Pancreas (tissue), 10 donors: ENCODE data around the gene ZNF83. TPM values are rescaled to one million over a fixed set of nuclear protein-coding genes. Genes with fewer than 3 reads are reported as not detected.
"Not testable (repeated sequence)": the region's sequence is repeated elsewhere in the genome, so short reads cannot be mapped to it uniquely, and the experiment has no call there.

ENCODE experiments used
- ATAC-seq, 4 donors: fragments of 200-7000 bp; cut with Tn5 transposase; one replicate each; pipeline versions ENCODE4 v1.8.0 to v1.9.1; 2020; ENCODE audit warnings: mild to moderate bottlenecking in 4 of 4, moderate library complexity in 4 of 4
- DNase-seq, 6 donors: peaks; one replicate each; pipeline ENCODE4 v3.0.0-alpha.2; 2020
- FAIRE-seq: peaks from 2 replicates; lab custom pipeline; 2012; peaks lifted over from hg19 to GRCh38; lab: Jason Lieb, UNC
- H3K27ac ChIP-seq, 4 donors: fragments of 200-600 bp; sonication (generic); 1 replicate in 3 of 4; 2 replicates in 1 of 4; pipeline versions ENCODE4 v1.5.0 to v1.8.0; 2020
- H3K27me3 ChIP-seq, 4 donors: fragments of 200-600 bp; one replicate each; pipeline ENCODE4 v1.8.0; 2021
- H3K36me3 ChIP-seq, 3 donors: fragments of 200-600 bp; sonication (generic) in 1 of 3; one replicate each; pipeline versions ENCODE4 v1.5.0 to v1.8.0; 2020 to 2021
- H3K4me1 ChIP-seq, 3 donors: fragments of 200-600 bp; one replicate each; pipeline ENCODE4 v1.8.0; 2021
- H3K4me3 ChIP-seq, 4 donors: fragments of 200-600 bp; sonication (generic) in 2 of 4; one replicate each; pipeline versions ENCODE4 v1.5.0 to v1.8.0; 2020 to 2021
- H3K9me3 ChIP-seq, 4 donors: fragments of 200-600 bp; one replicate each; pipeline ENCODE4 v1.8.0; 2021
- CTCF ChIP-seq, 4 donors: fragments of 200-600 bp; sonication (generic) in 3 of 4; IDR thresholded peaks; one replicate each; pipeline versions ENCODE4 v1.5.0 to v1.8.0; 2021; ENCODE audit warnings: antibody characterized with exemption in 4 of 4
- WGBS, 2 donors: extraction: QIAGEN DNeasy Blood & Tissue Kit; methylation state at CpG; one replicate each; pipeline ENCODE4 v1.1.7; 2013; 5-methylcytosine and 5-hydroxymethylcytosine counted together
- intact Hi-C, 3 donors: fragments of 100-400 bp; cut with DNase I; formaldehyde crosslinking; loops; one replicate each; pipeline versions ENCODE4 v1.11.1 to v1.14.2; 2022
- polyA plus RNA-seq, 2 donors: library from polyadenylated mRNA; stranded (reverse); fragments of 200-250 nt; gene quantifications; one replicate each; pipeline ENCODE4 v1.2.3, GENCODE V29; 2013
- total RNA-seq, 6 donors: library from RNA; stranded (reverse); fragmentation: NEBNext Ultra II Directional in 4 of 6; extraction: Animal tissue kit (Norgen Biotek cat#: 25700) in 4 of 6; gene quantifications; one replicate each; pipeline versions ENCODE4 v1.2.1 to v1.2.4, GENCODE V29; 2021 to 2023
- donor health status: healthy with polysubstance abuse.
- donor health status: DM: no; HTN: no; CAD: no; lungs with moderate emphysema.
- donor health status: DM: no; HTN: no; CAD: no.
- donor health status: control.
- donor health status: control.
- donor health status: Bipolar disorder and iron deficiency.
- donor health status: DM: yes; HTN: yes; CAD: no.
- donor health status: DM: no; HTN: no; CAD: no.
- donor health status: DM: no; HTN: no; CAD: no.
- donor health status: DM: yes; HTN: yes; CAD: no.

The ZNF83 gene
- total RNA-seq (10 to 100 TPM in 5 of 6 donors, 1 to 10 TPM in 1; 8.7 to 36.9 (median 16.9) TPM), polyA plus RNA-seq (10 to 100 TPM; 57.1 to 86.8 TPM)

DNA sequence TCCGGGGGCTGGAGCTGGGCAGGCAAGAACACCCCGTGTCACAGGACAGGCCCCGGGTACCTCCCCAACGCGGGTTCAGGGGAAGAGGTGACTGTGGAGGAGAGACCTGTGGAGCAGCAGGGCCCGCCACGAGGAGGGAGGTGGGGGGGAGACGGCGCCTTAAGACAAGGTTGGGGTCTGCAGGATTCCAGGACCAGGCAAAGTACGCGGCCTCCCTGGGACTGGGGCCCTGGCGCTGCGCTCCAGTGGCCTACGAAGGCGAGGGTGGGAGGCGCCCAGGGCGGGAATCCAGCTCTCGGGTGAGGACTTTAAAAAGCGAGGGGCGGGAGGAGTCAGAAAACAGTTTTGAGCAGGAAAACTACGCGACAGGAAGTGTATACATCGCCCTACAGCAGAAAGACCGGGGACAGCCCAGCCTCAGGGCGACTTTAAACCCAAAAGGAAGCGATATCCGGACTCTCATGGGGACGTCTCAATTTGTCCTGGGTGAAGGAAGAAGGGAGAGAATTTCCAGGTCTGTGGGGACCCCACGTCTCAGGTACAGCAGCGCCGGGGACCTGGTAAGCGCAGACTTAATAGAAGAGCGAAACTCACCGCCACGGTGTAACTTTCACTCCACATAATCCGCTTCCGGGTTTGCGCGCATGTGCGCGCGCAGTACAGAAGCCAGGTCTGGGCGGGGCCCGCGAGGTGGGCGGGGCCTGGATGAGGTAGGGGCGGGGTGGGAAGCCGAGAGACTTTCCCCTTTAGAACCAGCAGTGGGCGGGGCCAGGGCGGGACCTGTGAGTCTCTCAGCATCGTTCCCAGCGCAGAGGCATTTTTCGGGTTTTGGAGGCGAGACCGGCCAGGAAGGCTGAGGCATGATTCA lies at the start of gene ZNF83:
Gene ZNF83, minus strand, starts transcription at position 638 of the 868 bp plus-strand sequence.
- intact Hi-C loops, result no loop called here
- Histone ChIP-seq H3K9me3 (no peaks in the 10 kb centered on the region), H3K4me1 (no peaks in the 10 kb centered on the region), H3K27me3 (no peaks in the 10 kb centered on the region), H3K4me3 (peak within 1 kb of the TSS; percentile 55 to 74 (median 62)), H3K36me3 (no peaks in the 10 kb centered on the region), H3K27ac (peak within 1 kb of the TSS; percentile 42 to 83 (median 74))
- peak; percentile 91 to 97 (median 94) for DNase-seq
- TF ChIP-seq CTCF (IDR thresholded peaks at IDR 0.05), result no peak
- ATAC-seq, result peak; percentile 98 to 99 (median 98)
- WGBS, 2 donors, result 1% methylated on average over 54 to 55 of the region's 55 CpGs
- peak; percentile 45 for FAIRE-seq

DNA sequence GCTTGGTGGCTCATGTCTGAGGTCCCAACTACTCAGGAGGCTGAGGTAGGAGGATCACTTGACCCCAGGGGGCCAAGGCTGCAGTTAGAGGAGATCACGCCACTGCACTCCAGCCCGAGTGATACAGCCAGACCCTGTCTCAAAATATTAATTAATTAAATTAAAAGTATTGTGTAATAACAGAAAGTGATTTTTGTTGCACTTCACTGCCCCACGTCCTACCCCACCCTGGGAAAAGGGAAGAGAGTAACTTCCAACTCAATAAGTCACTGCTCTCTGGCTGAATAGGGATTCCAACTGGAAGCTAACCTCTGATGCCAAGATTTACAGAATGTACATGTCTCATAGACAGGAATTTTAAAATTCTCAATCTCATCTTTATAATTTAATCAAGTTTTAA lies 49.5 kb upstream of the ZNF83 start:
- Histone ChIP-seq H3K9me3 (no peaks in the 10 kb centered on the region), H3K27me3 (no peaks in the 10 kb centered on the region), H3K36me3 (no peaks in the 10 kb centered on the region), H3K27ac (no peak overlapping the region), H3K4me1 (peaks cover 0 to 4% (median 0%) of the 10 kb centered on the region in 3 donors), H3K4me3 (no peak overlapping the region)
- 87 to 89% methylated on average over 3 of the region's 3 CpGs for WGBS, 2 donors
- intact Hi-C loops, result no loop called here
- FAIRE-seq (no peak), DNase-seq (no peak), ATAC-seq (no peak)
- TF ChIP-seq CTCF (IDR thresholded peaks at IDR 0.05), result no peak

- no peaks in the 10 kb centered on the region for H3K9me3 ChIP-seq
- ATAC-seq (no peak), FAIRE-seq (no peak), DNase-seq (no peak)
- peak overlapping the region in 2 of 4 donors; percentile 48 to 51 for H3K27ac ChIP-seq
- no peaks in the 10 kb centered on the region for H3K27me3 ChIP-seq
- intact Hi-C loops, result no loop called here
- H3K4me1 ChIP-seq, result no peaks in the 10 kb centered on the region
- H3K36me3 ChIP-seq, result no peaks in the 10 kb centered on the region
- 58 to 68% methylated on average over 1 of the region's 1 CpG for WGBS, 2 donors
- TF ChIP-seq CTCF (IDR thresholded peaks at IDR 0.05), result no peak
- no peak overlapping the region for H3K4me3 ChIP-seq
These were observed 47.7 kb upstream of the ZNF83 start for GRCh38 chr19:52685811-52686210.

- H3K4me3 ChIP-seq, H3K27ac ChIP-seq, H3K36me3 ChIP-seq, H3K4me1 ChIP-seq, FAIRE-seq, ATAC-seq, H3K9me3 ChIP-seq, DNase-seq, intact Hi-C loops, H3K27me3 ChIP-seq: not testable (repeated sequence)
- 29 to 33% methylated on average over 1 of the region's 1 CpG for WGBS, 2 donors
These were observed 43.1 kb upstream of the ZNF83 start for GRCh38 chr19:52681216-52681615.

DNA sequence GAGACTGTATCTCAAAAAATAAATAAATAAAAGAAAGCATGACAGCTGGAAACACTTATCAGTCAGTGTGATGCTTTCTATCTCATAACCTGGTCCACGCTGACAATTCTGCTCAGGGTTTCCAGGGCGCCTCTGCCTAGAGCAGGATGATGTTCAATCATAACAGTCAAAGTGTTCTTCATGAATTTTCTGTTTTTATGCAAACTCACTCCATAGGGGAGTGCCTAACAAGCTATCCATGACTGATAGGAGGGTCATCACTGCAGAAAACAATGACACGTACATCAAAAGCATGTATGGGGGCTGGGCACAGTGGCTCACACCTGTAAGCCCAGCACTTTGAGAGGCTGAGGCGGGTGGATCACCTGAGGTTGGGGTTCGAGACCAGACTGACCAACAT lies 41.4 kb upstream of the ZNF83 start:
- ATAC-seq (no peak), DNase-seq (no peak), FAIRE-seq (no peak)
- Histone ChIP-seq H3K27ac (no peak overlapping the region), H3K4me3 (no peak overlapping the region), H3K36me3 (no peaks in the 10 kb centered on the region), H3K9me3 (no peaks in the 10 kb centered on the region), H3K4me1 (no peaks in the 10 kb centered on the region), H3K27me3 (no peaks in the 10 kb centered on the region)
- WGBS, 2 donors, result 94 to 95% methylated on average over 5 of the region's 5 CpGs
- intact Hi-C loops, result no loop called here
- TF ChIP-seq CTCF (IDR thresholded peaks at IDR 0.05), result no peak

- DNase-seq, H3K36me3 ChIP-seq, FAIRE-seq, H3K27me3 ChIP-seq, ATAC-seq, H3K27ac ChIP-seq, H3K4me1 ChIP-seq, H3K9me3 ChIP-seq, intact Hi-C loops, H3K4me3 ChIP-seq: not testable (repeated sequence)
- WGBS, 2 donors, result 93 to 96% methylated on average over 6 of the region's 6 CpGs
These were observed 37.1 kb upstream of the ZNF83 start for GRCh38 chr19:52675239-52675638.
